ENCODE measurements around the gene FAF1.

- TF ChIP-seq, protein P1, sequence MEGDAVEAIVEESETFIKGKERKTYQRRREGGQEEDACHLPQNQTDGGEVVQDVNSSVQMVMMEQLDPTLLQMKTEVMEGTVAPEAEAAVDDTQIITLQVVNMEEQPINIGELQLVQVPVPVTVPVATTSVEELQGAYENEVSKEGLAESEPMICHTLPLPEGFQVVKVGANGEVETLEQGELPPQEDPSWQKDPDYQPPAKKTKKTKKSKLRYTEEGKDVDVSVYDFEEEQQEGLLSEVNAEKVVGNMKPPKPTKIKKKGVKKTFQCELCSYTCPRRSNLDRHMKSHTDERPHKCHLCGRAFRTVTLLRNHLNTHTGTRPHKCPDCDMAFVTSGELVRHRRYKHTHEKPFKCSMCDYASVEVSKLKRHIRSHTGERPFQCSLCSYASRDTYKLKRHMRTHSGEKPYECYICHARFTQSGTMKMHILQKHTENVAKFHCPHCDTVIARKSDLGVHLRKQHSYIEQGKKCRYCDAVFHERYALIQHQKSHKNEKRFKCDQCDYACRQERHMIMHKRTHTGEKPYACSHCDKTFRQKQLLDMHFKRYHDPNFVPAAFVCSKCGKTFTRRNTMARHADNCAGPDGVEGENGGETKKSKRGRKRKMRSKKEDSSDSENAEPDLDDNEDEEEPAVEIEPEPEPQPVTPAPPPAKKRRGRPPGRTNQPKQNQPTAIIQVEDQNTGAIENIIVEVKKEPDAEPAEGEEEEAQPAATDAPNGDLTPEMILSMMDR (IDR thresholded peaks at IDR 0.05; ENCODE audit: low read depth, low read length) = no peak
- no peak for TF ChIP-seq EZH2phosphoT487 (IDR thresholded peaks at IDR 0.05; ENCODE audit: low read depth)
These were observed 193.4 kb downstream of the FAF1 start for GRCh38 chr1:50766688-50767087.

All from OCI-LY3 (cell line).